ENCODE measurements around the gene AACS. TPM values are rescaled to one million over a fixed set of nuclear protein-coding genes. Genes with fewer than 3 reads are reported as not detected.

AACS gene
- total RNA-seq, 3 donors from 2014 or later (not counting 1 experiment from before 2014, with no cell fraction given), result 14.6 to 20.4 (median 18.1) TPM

- H3K9me3 ChIP-seq (ENCODE audit: control insufficient read depth, insufficient read depth, low read length), result no peaks in the 10 kb centered on the region
- no peaks in the 10 kb centered on the region for H3K27me3 ChIP-seq (ENCODE audit: control insufficient read depth, insufficient read depth, low read length)
- Mint-ChIP-seq H3K4me1 (no peaks in the 10 kb centered on the region), H3K36me3 (no peaks in the 10 kb centered on the region), H3K27ac (no peak overlapping the region), H3K27me3 (ENCODE audit: low read depth in 2 of 2) (no peaks in the 10 kb centered on the region), H3K9me3 (no peaks in the 10 kb centered on the region), H3K4me3 (no peak overlapping the region)
- ATAC-seq (no peak), DNase-seq (no peak)
- H3K27ac ChIP-seq (ENCODE audit: low read length), result no peak overlapping the region
- H3K4me1 ChIP-seq (ENCODE audit: control insufficient read depth, insufficient read depth, low read length), result no peaks in the 10 kb centered on the region
- H3K36me3 ChIP-seq (ENCODE audit: control insufficient read depth, insufficient read depth, low read length), result peaks cover 23% of the 10 kb centered on the region
- 94% methylated on average over 3 of the region's 3 CpGs for WGBS (ENCODE audit: insufficient coverage)
- H3K4me3 ChIP-seq (ENCODE audit: low read length), result no peak overlapping the region
- intact Hi-C loops (cut with micrococcal nuclease), result no loop called here
- TF ChIP-seq, protein P1, sequence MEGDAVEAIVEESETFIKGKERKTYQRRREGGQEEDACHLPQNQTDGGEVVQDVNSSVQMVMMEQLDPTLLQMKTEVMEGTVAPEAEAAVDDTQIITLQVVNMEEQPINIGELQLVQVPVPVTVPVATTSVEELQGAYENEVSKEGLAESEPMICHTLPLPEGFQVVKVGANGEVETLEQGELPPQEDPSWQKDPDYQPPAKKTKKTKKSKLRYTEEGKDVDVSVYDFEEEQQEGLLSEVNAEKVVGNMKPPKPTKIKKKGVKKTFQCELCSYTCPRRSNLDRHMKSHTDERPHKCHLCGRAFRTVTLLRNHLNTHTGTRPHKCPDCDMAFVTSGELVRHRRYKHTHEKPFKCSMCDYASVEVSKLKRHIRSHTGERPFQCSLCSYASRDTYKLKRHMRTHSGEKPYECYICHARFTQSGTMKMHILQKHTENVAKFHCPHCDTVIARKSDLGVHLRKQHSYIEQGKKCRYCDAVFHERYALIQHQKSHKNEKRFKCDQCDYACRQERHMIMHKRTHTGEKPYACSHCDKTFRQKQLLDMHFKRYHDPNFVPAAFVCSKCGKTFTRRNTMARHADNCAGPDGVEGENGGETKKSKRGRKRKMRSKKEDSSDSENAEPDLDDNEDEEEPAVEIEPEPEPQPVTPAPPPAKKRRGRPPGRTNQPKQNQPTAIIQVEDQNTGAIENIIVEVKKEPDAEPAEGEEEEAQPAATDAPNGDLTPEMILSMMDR (IDR thresholded peaks at IDR 0.05), result no peak
Observed at GRCh38 chr12:125090437-125090836, 25.2 kb downstream of the AACS start.

GRCh38 chr12:125091401-125091800 is 26.2 kb downstream of the AACS start:
- TF ChIP-seq, protein P1 (IDR thresholded peaks at IDR 0.05), result no peak
- peaks cover 21% of the 10 kb centered on the region for H3K36me3 ChIP-seq (ENCODE audit: control insufficient read depth, insufficient read depth, low read length)
- ATAC-seq (no peak), DNase-seq (no peak)
- no peaks in the 10 kb centered on the region for H3K9me3 ChIP-seq (ENCODE audit: control insufficient read depth, insufficient read depth, low read length)
- intact Hi-C loops (cut with micrococcal nuclease), result no loop called here
- 96% methylated on average over 18 of the region's 18 CpGs for WGBS (ENCODE audit: insufficient coverage)
- H3K27me3 Mint-ChIP-seq (ENCODE audit: low read depth in 2 of 2), result no peaks in the 10 kb centered on the region
- no peak overlapping the region for H3K27ac Mint-ChIP-seq
- peaks cover 0 to 3% of the 10 kb centered on the region in 2 donors for H3K4me1 Mint-ChIP-seq
- no peak overlapping the region for H3K27ac ChIP-seq (ENCODE audit: low read length)
- no peaks in the 10 kb centered on the region for H3K9me3 Mint-ChIP-seq
- no peak overlapping the region for H3K4me3 Mint-ChIP-seq
- no peaks in the 10 kb centered on the region for H3K4me1 ChIP-seq (ENCODE audit: control insufficient read depth, insufficient read depth, low read length)
- H3K4me3 ChIP-seq (ENCODE audit: low read length), result no peak overlapping the region
- H3K36me3 Mint-ChIP-seq, result no peaks in the 10 kb centered on the region
- no peaks in the 10 kb centered on the region for H3K27me3 ChIP-seq (ENCODE audit: control insufficient read depth, insufficient read depth, low read length)

GRCh38 chr12:125092108-125092871 is 27.1 kb downstream of the AACS start:
- Histone ChIP-seq H3K4me1 (ENCODE audit: control insufficient read depth, insufficient read depth, low read length) (peaks cover 7% of the 10 kb centered on the region), H3K27me3 (ENCODE audit: control insufficient read depth, insufficient read depth, low read length) (no peaks in the 10 kb centered on the region), H3K27ac (ENCODE audit: low read length) (no peak overlapping the region), H3K36me3 (ENCODE audit: control insufficient read depth, insufficient read depth, low read length) (peaks cover 20% of the 10 kb centered on the region), H3K4me3 (ENCODE audit: low read length) (no peak overlapping the region), H3K9me3 (ENCODE audit: control insufficient read depth, insufficient read depth, low read length) (no peaks in the 10 kb centered on the region)
- DNase-seq, result no peak
- ATAC-seq, result no peak
- H3K36me3 Mint-ChIP-seq, result no peaks in the 10 kb centered on the region
- peaks cover 0 to 10% of the 10 kb centered on the region in 2 donors for H3K4me1 Mint-ChIP-seq
- no peaks in the 10 kb centered on the region for H3K27me3 Mint-ChIP-seq (ENCODE audit: low read depth in 2 of 2)
- TF ChIP-seq, protein P1 (IDR thresholded peaks at IDR 0.05), result no peak
- H3K9me3 Mint-ChIP-seq, result no peaks in the 10 kb centered on the region
- H3K27ac Mint-ChIP-seq, result no peak overlapping the region
- intact Hi-C loops (cut with micrococcal nuclease), result no loop called here
- no peak overlapping the region for H3K4me3 Mint-ChIP-seq
- WGBS (ENCODE audit: insufficient coverage), result 93% methylated on average over 17 of the region's 17 CpGs

All from natural killer cell (primary cell).